HL-60 (cell line): Measurements from ENCODE around the gene SBK3.

ENCODE experiments used
- DNase-seq, 2 experiments: peaks; one replicate each; pipeline ENCODE4 v3.0.0-alpha.2; 2010 to 2020; ENCODE audit warnings: low read depth in 1 of 2, low spot score in 1 of 2
- H3K27ac ChIP-seq: fragments of 250-450 bp; sonication (Bioruptor Pico); replicated peaks from 2 replicates; pipeline ENCODE4 v1.5.1; 2020; ENCODE audit warnings: mild to moderate bottlenecking, moderate library complexity
- H3K27me3 ChIP-seq: fragments of 250-450 bp; sonication (Bioruptor Pico); 2 replicates; pipeline ENCODE4 v1.5.1; 2021; ENCODE audit warnings: mild to moderate bottlenecking, moderate library complexity; ENCODE audit not compliant: insufficient read depth, poor library complexity, severe bottlenecking
- H3K4me3 ChIP-seq: replicated peaks from 2 replicates; pipeline ENCODE4 v1.5.1; 2011; ENCODE audit warnings: mild to moderate bottlenecking, control low read depth, low read length; ENCODE audit not compliant: insufficient read depth
- GABPA ChIP-seq: IDR thresholded peaks from 2 replicates; pipeline ENCODE4 v1.6.1; 2012; ENCODE audit warnings: low read depth
- POLR2AphosphoS5 ChIP-seq: IDR thresholded peaks from 2 replicates; pipeline ENCODE4 v1.6.1; 2012; ENCODE audit warnings: low read depth
- SPI1 ChIP-seq: IDR thresholded peaks from 2 replicates; pipeline ENCODE4 v1.6.1; 2012; ENCODE audit warnings: low read depth, mild to moderate bottlenecking, borderline replicate concordance
- TF ChIP-seq, protein P1 (sequence below): IDR thresholded peaks from 2 replicates; pipeline ENCODE4 v1.6.1; 2012; ENCODE audit warnings: low read depth; ENCODE audit not compliant: insufficient replicate concordance
- TF ChIP-seq, protein P2 (sequence below): IDR thresholded peaks from one replicate; pipeline ENCODE4 v1.5.1; 2011; ENCODE audit warnings: low read length, control low read depth, inconsistent platforms; ENCODE audit not compliant: insufficient read depth

SBK3 gene

DNA sequence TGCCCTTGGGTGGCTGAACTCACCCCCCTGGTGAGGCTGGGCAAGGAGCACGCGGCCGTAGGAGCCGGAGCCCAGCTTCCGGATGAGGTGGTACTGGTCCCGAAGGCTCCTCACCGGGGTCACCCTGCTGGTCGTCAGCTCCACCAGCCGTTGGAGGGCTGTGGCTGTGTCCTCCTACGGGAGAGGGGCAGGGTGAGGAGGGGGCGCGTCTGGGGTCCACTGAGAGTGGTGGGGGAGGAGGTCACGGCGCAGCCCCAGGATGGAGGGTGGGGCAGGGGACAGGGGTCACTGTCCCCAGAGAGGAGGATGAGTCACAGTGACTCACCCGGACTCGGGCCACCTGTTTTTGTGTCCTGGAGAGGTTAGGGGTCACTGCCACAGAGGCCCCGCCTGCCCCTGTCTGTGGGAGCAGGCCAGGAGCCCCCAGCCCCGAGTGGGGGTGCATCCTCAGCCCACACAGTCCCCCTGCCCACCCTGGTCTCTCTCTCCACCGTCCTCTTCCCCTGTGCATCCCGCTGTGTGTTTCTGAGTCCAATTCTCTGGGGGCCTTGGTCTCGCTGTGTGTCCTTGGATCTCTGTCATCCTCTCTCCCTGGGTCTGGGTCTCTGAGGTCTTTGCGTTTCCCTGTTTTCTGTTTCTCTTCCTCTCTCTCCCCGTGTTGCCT lies 435 bp downstream of the SBK3 start:
- Histone ChIP-seq H3K27ac (no peak overlapping the region), H3K27me3 (peaks cover 9% of the 10 kb centered on the region), H3K4me3 (no peak overlapping the region)
- TF ChIP-seq, protein P1, sequence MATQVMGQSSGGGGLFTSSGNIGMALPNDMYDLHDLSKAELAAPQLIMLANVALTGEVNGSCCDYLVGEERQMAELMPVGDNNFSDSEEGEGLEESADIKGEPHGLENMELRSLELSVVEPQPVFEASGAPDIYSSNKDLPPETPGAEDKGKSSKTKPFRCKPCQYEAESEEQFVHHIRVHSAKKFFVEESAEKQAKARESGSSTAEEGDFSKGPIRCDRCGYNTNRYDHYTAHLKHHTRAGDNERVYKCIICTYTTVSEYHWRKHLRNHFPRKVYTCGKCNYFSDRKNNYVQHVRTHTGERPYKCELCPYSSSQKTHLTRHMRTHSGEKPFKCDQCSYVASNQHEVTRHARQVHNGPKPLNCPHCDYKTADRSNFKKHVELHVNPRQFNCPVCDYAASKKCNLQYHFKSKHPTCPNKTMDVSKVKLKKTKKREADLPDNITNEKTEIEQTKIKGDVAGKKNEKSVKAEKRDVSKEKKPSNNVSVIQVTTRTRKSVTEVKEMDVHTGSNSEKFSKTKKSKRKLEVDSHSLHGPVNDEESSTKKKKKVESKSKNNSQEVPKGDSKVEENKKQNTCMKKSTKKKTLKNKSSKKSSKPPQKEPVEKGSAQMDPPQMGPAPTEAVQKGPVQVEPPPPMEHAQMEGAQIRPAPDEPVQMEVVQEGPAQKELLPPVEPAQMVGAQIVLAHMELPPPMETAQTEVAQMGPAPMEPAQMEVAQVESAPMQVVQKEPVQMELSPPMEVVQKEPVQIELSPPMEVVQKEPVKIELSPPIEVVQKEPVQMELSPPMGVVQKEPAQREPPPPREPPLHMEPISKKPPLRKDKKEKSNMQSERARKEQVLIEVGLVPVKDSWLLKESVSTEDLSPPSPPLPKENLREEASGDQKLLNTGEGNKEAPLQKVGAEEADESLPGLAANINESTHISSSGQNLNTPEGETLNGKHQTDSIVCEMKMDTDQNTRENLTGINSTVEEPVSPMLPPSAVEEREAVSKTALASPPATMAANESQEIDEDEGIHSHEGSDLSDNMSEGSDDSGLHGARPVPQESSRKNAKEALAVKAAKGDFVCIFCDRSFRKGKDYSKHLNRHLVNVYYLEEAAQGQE, result no peak
- TF ChIP-seq SPI1 (no peak), GABPA (no peak), POLR2AphosphoS5 (no peak)
- TF ChIP-seq, protein P2, sequence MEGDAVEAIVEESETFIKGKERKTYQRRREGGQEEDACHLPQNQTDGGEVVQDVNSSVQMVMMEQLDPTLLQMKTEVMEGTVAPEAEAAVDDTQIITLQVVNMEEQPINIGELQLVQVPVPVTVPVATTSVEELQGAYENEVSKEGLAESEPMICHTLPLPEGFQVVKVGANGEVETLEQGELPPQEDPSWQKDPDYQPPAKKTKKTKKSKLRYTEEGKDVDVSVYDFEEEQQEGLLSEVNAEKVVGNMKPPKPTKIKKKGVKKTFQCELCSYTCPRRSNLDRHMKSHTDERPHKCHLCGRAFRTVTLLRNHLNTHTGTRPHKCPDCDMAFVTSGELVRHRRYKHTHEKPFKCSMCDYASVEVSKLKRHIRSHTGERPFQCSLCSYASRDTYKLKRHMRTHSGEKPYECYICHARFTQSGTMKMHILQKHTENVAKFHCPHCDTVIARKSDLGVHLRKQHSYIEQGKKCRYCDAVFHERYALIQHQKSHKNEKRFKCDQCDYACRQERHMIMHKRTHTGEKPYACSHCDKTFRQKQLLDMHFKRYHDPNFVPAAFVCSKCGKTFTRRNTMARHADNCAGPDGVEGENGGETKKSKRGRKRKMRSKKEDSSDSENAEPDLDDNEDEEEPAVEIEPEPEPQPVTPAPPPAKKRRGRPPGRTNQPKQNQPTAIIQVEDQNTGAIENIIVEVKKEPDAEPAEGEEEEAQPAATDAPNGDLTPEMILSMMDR, result no peak
- no peak for DNase-seq

DNA sequence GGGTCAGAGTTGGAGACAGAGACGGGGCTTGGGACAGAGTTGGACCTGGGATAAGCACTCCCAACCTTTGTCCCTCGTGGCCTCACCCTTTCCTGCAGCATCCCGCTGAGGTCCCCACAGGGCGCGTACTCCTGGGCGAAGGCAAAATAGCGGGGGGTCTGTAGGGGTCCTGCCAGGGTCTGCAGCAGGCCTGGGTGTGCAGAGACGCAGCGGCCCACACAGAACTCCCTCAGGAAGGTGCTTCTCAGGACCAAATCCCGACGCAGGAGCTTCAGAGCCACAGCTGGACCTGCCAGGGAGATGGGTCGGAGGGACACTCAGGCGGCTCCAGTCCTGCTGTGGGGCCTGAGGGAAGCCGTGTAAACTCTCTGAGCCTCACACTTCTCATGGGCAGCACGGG lies 1.3 kb downstream of the SBK3 start:
- TF ChIP-seq, protein P2, result no peak
- TF ChIP-seq GABPA, result no peak
- no peak for TF ChIP-seq SPI1
- no peak overlapping the region for H3K4me3 ChIP-seq
- H3K27me3 ChIP-seq, result peaks cover 7% of the 10 kb centered on the region
- no peak overlapping the region for H3K27ac ChIP-seq
- DNase-seq, result no peak

DNA sequence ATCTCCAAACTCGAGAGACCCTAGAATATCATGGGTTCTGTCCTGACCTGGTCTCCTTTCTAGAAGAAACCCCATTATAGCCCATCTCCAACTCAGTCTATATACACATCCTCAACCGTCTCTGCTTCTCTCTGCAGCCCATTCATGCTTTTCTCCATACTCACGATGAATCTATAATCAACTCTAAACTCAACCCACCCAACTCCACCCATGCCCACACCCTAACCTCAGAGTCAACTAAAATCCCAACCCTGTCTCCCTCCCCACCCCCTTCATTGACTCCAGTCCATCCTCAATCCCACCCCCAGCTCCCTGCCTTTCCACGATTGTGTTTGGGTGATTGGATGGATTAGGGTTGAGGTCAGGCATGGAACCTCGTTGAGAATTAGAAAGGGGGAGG lies 1.8 kb downstream of the SBK3 start:
- DNase-seq, result no peak
- H3K27ac ChIP-seq, result no peak overlapping the region
- TF ChIP-seq, protein P2, result no peak
- TF ChIP-seq GABPA (no peak), SPI1 (no peak), POLR2AphosphoS5 (no peak)
- TF ChIP-seq, protein P1, result no peak
- H3K4me3 ChIP-seq, result no peak overlapping the region
- peaks cover 7% of the 10 kb centered on the region for H3K27me3 ChIP-seq
